Activated CD8-positive, alpha-beta memory T cell treated with anti-CD3 and anti-CD28 coated beads for 48 hours (primary cell): ENCODE data around the gene SMC3.

Experiments
- DNase-seq, 3 experiments: peaks; one replicate each; pipeline ENCODE4 v3.0.0-alpha.2; 2020; ENCODE audit warnings: low read depth in 2 of 3, low spot score in 2 of 3

The SMC3 gene

GRCh38 chr10:110644598-110645462, 77.3 kb downstream of the SMC3 start:
- DNase-seq: no peak

- DNase-seq: no peak
These were observed 79.1 kb downstream of the SMC3 start for GRCh38 chr10:110646417-110647135.

DNA sequence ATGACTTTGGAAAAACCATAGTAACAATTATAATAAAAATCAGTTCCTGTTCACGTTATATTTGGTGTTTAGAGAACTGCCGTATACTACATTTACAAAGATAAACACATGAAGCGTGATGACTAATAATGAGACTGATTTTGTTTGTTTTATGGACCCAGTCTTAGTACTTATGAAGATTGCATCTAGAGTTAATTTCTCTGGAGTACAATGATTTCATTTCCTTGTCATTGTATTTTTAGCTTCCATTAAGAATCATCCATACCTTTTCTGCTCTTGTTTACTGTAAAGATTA, 79.6 kb downstream of the SMC3 start:
- no peak for DNase-seq

DNA sequence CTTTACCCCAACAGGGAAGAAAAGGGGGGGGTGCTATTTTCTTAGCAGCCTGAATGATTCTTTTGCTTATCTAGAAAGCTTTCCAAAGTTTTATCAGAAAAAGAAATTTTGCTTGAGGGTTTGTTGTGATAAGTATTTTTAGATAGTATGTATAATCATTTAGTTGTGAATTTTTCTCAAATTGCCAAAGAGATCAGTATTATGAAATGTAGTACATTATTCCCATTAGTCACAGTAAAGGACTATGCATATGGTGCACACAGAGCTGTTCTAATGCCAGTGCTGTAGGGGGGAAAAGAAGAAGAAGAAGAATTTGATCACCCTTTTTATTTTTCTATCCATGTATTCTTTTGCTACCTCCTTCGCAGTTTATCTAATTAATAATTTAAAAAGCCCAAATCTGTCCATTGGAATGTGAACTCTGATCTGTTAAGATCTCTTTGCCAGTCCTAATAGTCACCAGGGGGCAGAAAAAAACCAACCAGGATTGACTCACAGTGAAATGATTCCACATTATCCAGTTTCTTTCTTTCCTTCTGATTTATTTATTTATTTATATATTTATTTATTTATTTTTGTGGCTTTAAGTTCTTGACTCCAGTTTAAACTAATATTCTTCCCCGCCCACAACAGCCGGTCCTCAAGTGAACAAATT, 81.3 kb downstream of the SMC3 start:
- DNase-seq: no peak

GRCh38 chr10:110649347-110650264, 82.1 kb downstream of the SMC3 start:
- DNase-seq: no peak

DNA sequence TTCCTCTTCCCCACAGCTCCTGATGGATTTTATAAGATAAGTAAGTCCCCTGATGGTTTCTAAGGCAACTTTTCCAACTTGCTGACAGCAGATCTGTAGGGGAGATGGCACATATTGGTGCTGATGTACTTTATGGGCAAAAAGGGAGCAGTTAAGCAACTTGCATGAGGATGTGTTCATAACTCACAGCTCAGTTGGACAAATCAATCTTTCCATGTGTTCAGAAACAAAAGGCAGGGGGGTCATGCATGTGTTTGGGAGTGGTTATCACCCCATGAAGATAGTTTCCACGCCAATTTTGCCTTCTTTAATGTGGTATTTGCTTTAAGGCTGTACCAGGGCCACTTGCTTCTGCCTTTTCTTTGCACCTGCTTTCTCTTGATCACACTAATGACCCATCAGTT, 82.8 kb downstream of the SMC3 start:
- DNase-seq: no peak

- DNase-seq: no peak
These were observed 83.8 kb downstream of the SMC3 start for GRCh38 chr10:110651044-110651958.

DNA sequence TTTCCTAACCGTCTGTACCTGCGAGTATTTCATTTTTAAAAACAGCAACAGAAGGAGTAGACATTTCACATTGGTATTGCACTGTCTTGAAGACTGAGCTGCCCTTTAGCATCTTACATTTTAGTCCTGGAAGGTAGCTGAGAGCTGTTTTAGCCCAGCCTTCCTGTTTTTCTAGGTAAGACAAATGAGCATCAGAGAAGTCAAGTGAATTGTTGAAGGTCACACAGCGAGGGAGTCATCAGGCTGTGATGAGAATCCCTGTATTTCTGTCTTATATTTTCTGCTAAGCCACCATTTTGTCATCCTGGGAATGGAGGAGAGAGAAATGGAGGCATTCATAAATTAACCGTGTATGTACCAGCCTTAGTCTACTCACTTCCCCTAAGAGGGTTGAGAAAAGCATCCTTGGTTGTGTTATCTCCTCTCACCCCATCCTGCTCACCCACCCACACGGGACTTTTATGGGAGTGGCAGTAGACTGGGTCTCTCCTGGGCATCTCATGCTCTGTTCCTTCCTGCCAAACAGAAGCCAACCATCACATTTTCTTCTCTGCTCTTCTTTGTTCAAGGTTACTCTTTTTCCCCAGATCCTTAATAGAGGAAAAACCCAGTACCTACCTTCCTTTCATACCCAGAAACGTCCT, 85.1 kb downstream of the SMC3 start:
- no peak for DNase-seq
